Thyroid gland (tissue), 4 donors: ENCODE results near the gene ITGAD. TPM values are rescaled to one million over a fixed set of nuclear protein-coding genes. Genes with fewer than 3 reads are reported as not detected.
A peak's percentile ranks its signal among the peaks of the same experiment; 100 is the strongest.

ENCODE experiments used
- DNase-seq, 2 donors: peaks; one replicate each; pipeline ENCODE4 v3.0.0-alpha.2; 2019
- H3K27ac ChIP-seq, 3 donors: fragments of 200-600 bp; sonication (generic); 1 replicate in 2 of 3; 2 replicates in 1 of 3; pipeline ENCODE4 v1.5.1; 2016 to 2019; ENCODE audit warnings: mild to moderate bottlenecking in 1 of 3, moderate library complexity in 1 of 3
- H3K27me3 ChIP-seq: fragments of 200-600 bp; sonication (generic); one replicate; pipeline ENCODE4 v1.5.1; 2019
- H3K36me3 ChIP-seq, 2 donors: fragments of 200-600 bp; sonication (generic); one replicate each; pipeline ENCODE4 v1.5.1; 2016 to 2019
- H3K4me1 ChIP-seq, 2 donors: fragments of 200-600 bp; sonication (generic); one replicate each; pipeline ENCODE4 v1.5.1; 2017 to 2019
- H3K4me3 ChIP-seq, 3 donors: fragments of 200-600 bp; sonication (generic); replicated peaks in 1 of 3; 1 replicate in 2 of 3; 2 replicates in 1 of 3; pipeline ENCODE4 v1.5.1; 2016; ENCODE audit warnings: mild to moderate bottlenecking in 1 of 3
- H3K9me3 ChIP-seq: fragments of 200-600 bp; sonication (generic); one replicate; pipeline ENCODE4 v1.5.1; 2017
- POLR2A ChIP-seq, 2 donors: fragments of 450-650 bp; IDR thresholded peaks; one replicate each; pipeline ENCODE4 v1.6.1; 2017; ENCODE audit warnings: antibody characterized with exemption in 2 of 2, mild to moderate bottlenecking in 2 of 2, moderate library complexity in 1 of 2
- WGBS, 2 donors: methylation state at CpG; one replicate each; pipeline ENCODE4 v1.1.5; 2017; 5-methylcytosine and 5-hydroxymethylcytosine counted together
- intact Hi-C: fragments of 100-400 bp; cut with DNase I; formaldehyde crosslinking; loops from one replicate; pipeline ENCODE4 v1.15.1; 2023
- total RNA-seq, 4 donors: library from RNA; depleted of rRNA; stranded (reverse); fragments of >200 nt; gene quantifications; one replicate each; pipeline ENCODE4 v1.2.3, GENCODE V29; 2016
- TF ChIP-seq, protein P1 (sequence below), 6 experiments: fragments of 200-600 bp in 3 of 6; fragments of 450-650 bp in 3 of 6; sonication (generic) in 3 of 6; IDR thresholded peaks; one replicate each; pipeline ENCODE4 v1.5.1; 2016 to 2019; ENCODE audit warnings: antibody characterized with exemption in 6 of 6, mild to moderate bottlenecking in 2 of 6, inconsistent platforms in 1 of 6, moderate library complexity in 1 of 6

The ITGAD gene
- total RNA-seq, 4 donors from 2014 or later = not detected

GRCh38 chr16:31470615-31471014 lies 77.5 kb downstream of the ITGAD start:
- intact Hi-C loops = no loop called here
- no peak overlapping the region for H3K4me3 ChIP-seq

DNA sequence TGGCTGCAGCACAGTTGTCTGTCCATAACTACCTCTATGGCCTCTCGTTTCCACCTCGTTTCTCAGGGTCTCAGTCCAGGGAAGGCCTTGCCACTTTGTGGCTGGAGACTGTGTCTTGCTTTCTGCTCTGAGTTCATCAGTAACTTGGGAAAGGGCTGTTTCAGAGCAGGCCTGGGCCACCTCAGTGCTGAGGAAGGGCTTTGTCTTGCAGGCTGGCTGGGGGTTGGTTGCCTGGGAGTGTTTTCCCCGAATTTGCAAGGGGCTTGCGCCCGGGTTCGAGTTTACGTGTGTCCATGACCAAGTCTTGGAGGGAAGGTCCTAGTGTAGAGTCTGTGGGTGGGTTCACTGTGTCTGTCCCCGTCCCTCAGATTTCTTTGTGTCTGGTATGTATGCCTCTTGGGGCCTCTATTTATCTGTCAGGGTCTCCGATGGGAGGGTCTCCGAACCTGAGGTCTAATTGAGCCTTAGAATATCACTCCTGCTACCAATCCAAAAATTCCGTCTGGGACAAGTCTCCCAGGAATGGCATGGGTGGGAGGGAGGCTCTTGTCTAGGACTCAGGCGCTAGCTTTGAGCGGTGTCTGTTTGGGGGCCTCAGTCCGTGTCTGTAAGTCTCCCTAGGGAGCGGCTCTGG lies 78.2 kb downstream of the ITGAD start:
- Histone ChIP-seq H3K27me3 (no peaks in the 10 kb centered on the region), H3K4me1 (peaks cover 7 to 30% of the 10 kb centered on the region in 2 donors), H3K9me3 (no peaks in the 10 kb centered on the region), H3K4me3 (peak overlapping the region in 1 of 3 donors; percentile 58), H3K36me3 (peaks cover 0 to 3% of the 10 kb centered on the region in 2 donors), H3K27ac (peak overlapping the region; percentile 83 to 87 (median 84))
- 52 to 61% methylated on average over 15 of the region's 15 CpGs for WGBS, 2 donors
- TF ChIP-seq, protein P1, sequence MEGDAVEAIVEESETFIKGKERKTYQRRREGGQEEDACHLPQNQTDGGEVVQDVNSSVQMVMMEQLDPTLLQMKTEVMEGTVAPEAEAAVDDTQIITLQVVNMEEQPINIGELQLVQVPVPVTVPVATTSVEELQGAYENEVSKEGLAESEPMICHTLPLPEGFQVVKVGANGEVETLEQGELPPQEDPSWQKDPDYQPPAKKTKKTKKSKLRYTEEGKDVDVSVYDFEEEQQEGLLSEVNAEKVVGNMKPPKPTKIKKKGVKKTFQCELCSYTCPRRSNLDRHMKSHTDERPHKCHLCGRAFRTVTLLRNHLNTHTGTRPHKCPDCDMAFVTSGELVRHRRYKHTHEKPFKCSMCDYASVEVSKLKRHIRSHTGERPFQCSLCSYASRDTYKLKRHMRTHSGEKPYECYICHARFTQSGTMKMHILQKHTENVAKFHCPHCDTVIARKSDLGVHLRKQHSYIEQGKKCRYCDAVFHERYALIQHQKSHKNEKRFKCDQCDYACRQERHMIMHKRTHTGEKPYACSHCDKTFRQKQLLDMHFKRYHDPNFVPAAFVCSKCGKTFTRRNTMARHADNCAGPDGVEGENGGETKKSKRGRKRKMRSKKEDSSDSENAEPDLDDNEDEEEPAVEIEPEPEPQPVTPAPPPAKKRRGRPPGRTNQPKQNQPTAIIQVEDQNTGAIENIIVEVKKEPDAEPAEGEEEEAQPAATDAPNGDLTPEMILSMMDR (IDR thresholded peaks at IDR 0.05) = no peak
- TF ChIP-seq POLR2A (IDR thresholded peaks at IDR 0.05) = no peak
- intact Hi-C loops = no loop called here
- DNase-seq = no peak

More at GRCh38 chr16:31470615-31471014, 77.5 kb downstream of the ITGAD start:
- H3K27ac ChIP-seq = no peak overlapping the region
- H3K9me3 ChIP-seq = no peaks in the 10 kb centered on the region
- TF ChIP-seq, protein P1 (IDR thresholded peaks at IDR 0.05) = no peak
- TF ChIP-seq POLR2A (IDR thresholded peaks at IDR 0.05) = no peak
- no peaks in the 10 kb centered on the region for H3K27me3 ChIP-seq
- peaks cover 0 to 7% of the 10 kb centered on the region in 2 donors for H3K36me3 ChIP-seq
- WGBS, 2 donors = 86 to 92% methylated on average over 3 of the region's 3 CpGs
- DNase-seq = no peak
- H3K4me1 ChIP-seq = peaks cover 7 to 24% of the 10 kb centered on the region in 2 donors

DNA sequence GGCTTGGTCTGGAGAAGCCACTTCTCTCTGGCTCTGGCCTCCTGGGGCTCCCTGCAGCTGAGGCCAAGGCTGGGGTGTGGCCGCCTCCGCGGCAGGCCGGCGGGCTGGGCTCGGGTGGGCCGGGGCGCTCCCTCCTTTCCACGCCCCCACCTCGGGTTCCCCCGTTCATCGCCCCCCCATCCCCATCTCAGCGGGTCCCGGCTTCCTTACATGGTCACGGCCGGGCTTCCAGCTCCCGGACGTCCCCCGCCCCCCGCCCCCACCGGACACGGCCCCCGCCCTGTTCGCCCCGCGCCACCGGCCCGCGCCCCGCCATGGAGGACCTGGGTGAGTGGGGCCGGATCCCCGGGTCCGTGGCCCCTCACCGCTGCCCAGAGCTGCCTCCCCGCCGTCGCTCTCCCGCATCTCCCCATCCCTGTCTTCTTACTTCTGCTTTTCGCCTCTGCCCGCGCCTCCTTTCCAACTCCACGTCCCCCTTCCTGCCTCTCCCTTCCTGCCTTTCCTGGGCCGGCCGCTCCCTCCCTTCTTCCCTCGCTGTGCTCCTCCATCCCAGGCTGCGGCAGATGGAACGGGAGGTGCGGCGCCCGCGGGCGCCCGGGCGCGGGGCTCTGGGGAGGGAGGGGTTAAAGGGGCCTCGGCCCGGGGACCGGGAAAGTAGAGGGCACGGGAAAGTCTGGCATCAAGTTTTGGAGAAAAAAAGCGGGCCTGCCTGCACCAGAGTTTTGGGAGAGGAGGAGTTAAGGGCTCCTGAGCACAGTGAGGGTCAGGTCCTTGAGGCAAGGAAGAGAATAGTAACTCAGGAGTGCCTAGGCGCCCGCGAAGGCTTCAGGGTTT lies 79.0 kb downstream of the ITGAD start, which contains the start of gene TGFB1I1:
TSS of gene TGFB1I1 (plus strand) at position 278 of the 834 bp plus-strand sequence. CDS start at position 315, 37 bp downstream.
- Histone ChIP-seq H3K4me3 (peak within 1 kb of the TSS in 2 of 3 donors; percentile 57 to 58), H3K27me3 (no peaks in the 10 kb centered on the region), H3K27ac (peak within 1 kb of the TSS; percentile 83 to 87 (median 84)), H3K4me1 (peaks cover 7 to 30% of the 10 kb centered on the region in 2 donors), H3K36me3 (peaks cover 0 to 2% of the 10 kb centered on the region in 2 donors), H3K9me3 (no peaks in the 10 kb centered on the region)
- intact Hi-C loops = no loop called here
- peak; percentile 24 to 29 for DNase-seq
- WGBS, 2 donors = 1 to 2% methylated on average over 37 of the region's 63 CpGs
- TF ChIP-seq, protein P1 (IDR thresholded peaks at IDR 0.05) = no peak
- no peak for TF ChIP-seq POLR2A (IDR thresholded peaks at IDR 0.05)

- H3K4me1 ChIP-seq = peaks cover 7 to 30% of the 10 kb centered on the region in 2 donors
- peak overlapping the region; percentile 83 to 87 (median 84) for H3K27ac ChIP-seq
- TF ChIP-seq, protein P1 (IDR thresholded peaks at IDR 0.05) = peak in 5 of 6 experiments; percentile 41 to 67 (median 55)
- no peak for TF ChIP-seq POLR2A (IDR thresholded peaks at IDR 0.05)
- peak; percentile 82 for DNase-seq
- H3K36me3 ChIP-seq = peaks cover 0 to 2% of the 10 kb centered on the region in 2 donors
- 28 to 35% methylated on average over 17 to 20 of the region's 20 CpGs for WGBS, 2 donors
- H3K27me3 ChIP-seq = no peaks in the 10 kb centered on the region
- H3K4me3 ChIP-seq = peak overlapping the region in 1 of 3 donors; percentile 58
- no peaks in the 10 kb centered on the region for H3K9me3 ChIP-seq
- intact Hi-C loops = no loop called here
Observed at GRCh38 chr16:31472709-31473203, 79.6 kb downstream of the ITGAD start.
